ENCODE data around the gene LRP5.

LRP5 gene

GRCh38 chr11:68411501-68411991 lies 99.2 kb downstream of the LRP5 start:
- no peak overlapping the region for H3K4me3 ChIP-seq (IDR thresholded peaks at IDR 0.05; ENCODE audit: insufficient read depth, low read depth, low read length)
- H3K27ac ChIP-seq: no peak overlapping the region
- no peaks in the 10 kb centered on the region for H4K20me1 ChIP-seq (ENCODE audit: insufficient read depth)
- TF ChIP-seq CTCF (conservative IDR thresholded peaks at IDR 0.05; ENCODE audit: low read depth, low read length): no peak
- no peaks in the 10 kb centered on the region for H3K36me3 ChIP-seq (ENCODE audit: insufficient read depth)
- no peak overlapping the region for H3K4me2 ChIP-seq
- H3K4me1 ChIP-seq (ENCODE audit: low read depth, poor library complexity, severe bottlenecking): no peaks in the 10 kb centered on the region
- no peak overlapping the region for H2AFZ ChIP-seq (ENCODE audit: low read depth)
- H3K79me2 ChIP-seq (ENCODE audit: insufficient read depth, low read depth): no peaks in the 10 kb centered on the region
- H3K9ac ChIP-seq: no peak overlapping the region
- H3K27me3 ChIP-seq (ENCODE audit: insufficient read depth, low read depth): no peaks in the 10 kb centered on the region

- Histone ChIP-seq H3K79me2 (ENCODE audit: insufficient read depth, low read depth) (no peaks in the 10 kb centered on the region), H3K4me3 (IDR thresholded peaks at IDR 0.05; ENCODE audit: insufficient read depth, low read depth, low read length) (no peak overlapping the region), H3K4me2 (no peak overlapping the region), H3K4me1 (ENCODE audit: low read depth, poor library complexity, severe bottlenecking) (no peaks in the 10 kb centered on the region), H2AFZ (ENCODE audit: low read depth) (no peak overlapping the region), H3K9ac (no peak overlapping the region), H3K36me3 (ENCODE audit: insufficient read depth) (no peaks in the 10 kb centered on the region), H3K27ac (no peak overlapping the region), H4K20me1 (ENCODE audit: insufficient read depth) (no peaks in the 10 kb centered on the region), H3K27me3 (ENCODE audit: insufficient read depth, low read depth) (no peaks in the 10 kb centered on the region)
- TF ChIP-seq CTCF (conservative IDR thresholded peaks at IDR 0.05; ENCODE audit: low read depth, low read length): no peak
Measured at GRCh38 chr11:68412593-68413475, 100.4 kb downstream of the LRP5 start.

- no peaks in the 10 kb centered on the region for H3K36me3 ChIP-seq (ENCODE audit: insufficient read depth)
- H3K27ac ChIP-seq: no peak overlapping the region
Measured at GRCh38 chr11:68413591-68413999, 101.2 kb downstream of the LRP5 start.

GRCh38 chr11:68414496-68415221 lies 102.3 kb downstream of the LRP5 start:
- H3K4me1 ChIP-seq (ENCODE audit: low read depth, poor library complexity, severe bottlenecking): no peaks in the 10 kb centered on the region
- H3K27ac ChIP-seq: no peak overlapping the region
- H4K20me1 ChIP-seq (ENCODE audit: insufficient read depth): no peaks in the 10 kb centered on the region
- H3K79me2 ChIP-seq (ENCODE audit: insufficient read depth, low read depth): no peaks in the 10 kb centered on the region
- H2AFZ ChIP-seq (ENCODE audit: low read depth): no peak overlapping the region
- H3K4me3 ChIP-seq (IDR thresholded peaks at IDR 0.05; ENCODE audit: insufficient read depth, low read depth, low read length): no peak overlapping the region
- no peaks in the 10 kb centered on the region for H3K36me3 ChIP-seq (ENCODE audit: insufficient read depth)
- no peaks in the 10 kb centered on the region for H3K27me3 ChIP-seq (ENCODE audit: insufficient read depth, low read depth)
- no peak overlapping the region for H3K9ac ChIP-seq
- no peak for TF ChIP-seq CTCF (conservative IDR thresholded peaks at IDR 0.05; ENCODE audit: low read depth, low read length)
- H3K4me2 ChIP-seq: no peak overlapping the region

More at GRCh38 chr11:68413591-68413999, 101.2 kb downstream of the LRP5 start:
- no peak overlapping the region for H3K4me3 ChIP-seq (IDR thresholded peaks at IDR 0.05; ENCODE audit: insufficient read depth, low read depth, low read length)
- no peaks in the 10 kb centered on the region for H4K20me1 ChIP-seq (ENCODE audit: insufficient read depth)
- no peaks in the 10 kb centered on the region for H3K4me1 ChIP-seq (ENCODE audit: low read depth, poor library complexity, severe bottlenecking)
- H3K27me3 ChIP-seq (ENCODE audit: insufficient read depth, low read depth): no peaks in the 10 kb centered on the region
- no peak overlapping the region for H2AFZ ChIP-seq (ENCODE audit: low read depth)
- no peak overlapping the region for H3K9ac ChIP-seq
- no peak overlapping the region for H3K4me2 ChIP-seq
- H3K79me2 ChIP-seq (ENCODE audit: insufficient read depth, low read depth): no peaks in the 10 kb centered on the region
- TF ChIP-seq CTCF (conservative IDR thresholded peaks at IDR 0.05; ENCODE audit: low read depth, low read length): no peak

Data from KMS-11 (cell line).